GM13977 (cell line): ENCODE results near the gene MAGI1.

Experiments used
- DNase-seq: peaks from one replicate; pipeline ENCODE4 v3.0.0; 2012; ENCODE audit warnings: low spot score
- CTCF ChIP-seq: IDR thresholded peaks from 2 replicates; pipeline ENCODE4 v1.5.1; 2012; ENCODE audit warnings: mild to moderate bottlenecking, control low read depth; ENCODE audit not compliant: insufficient read depth; ENCODE audit errors: extremely low read depth, missing control alignments
- in situ Hi-C: fragments of 300-500 bp; cut with MboI; formaldehyde crosslinking; loops from one replicate; pipeline ENCODE4 v1.12.0; 2022; ENCODE audit warnings: low sequenced_read_pairs, low pct_unique_long_range_greater_than_20kb, mixed read lengths, inconsistent platforms; ENCODE audit not compliant: unreplicated experiment

The MAGI1 gene

DNA sequence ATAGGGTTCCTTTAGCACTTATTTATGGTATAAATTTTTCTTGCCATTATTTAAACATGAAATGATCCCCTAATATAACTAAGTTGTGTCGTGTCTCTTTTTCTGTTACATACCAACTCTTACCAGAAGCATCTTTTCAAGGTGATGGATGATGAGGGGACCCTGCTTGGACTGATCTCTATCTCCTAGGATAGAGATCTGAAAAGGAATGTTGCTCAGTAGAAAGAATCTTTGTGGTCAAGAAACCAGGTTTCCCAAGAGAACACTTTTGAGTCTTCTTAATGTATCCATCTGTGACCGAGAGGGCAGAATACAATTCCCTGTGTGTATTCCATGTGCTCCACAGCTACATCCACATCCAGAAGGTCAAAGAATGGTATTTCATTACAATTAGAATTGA lies 409.7 kb downstream of the MAGI1 start:
- in situ Hi-C loops, result no loop called here

DNA sequence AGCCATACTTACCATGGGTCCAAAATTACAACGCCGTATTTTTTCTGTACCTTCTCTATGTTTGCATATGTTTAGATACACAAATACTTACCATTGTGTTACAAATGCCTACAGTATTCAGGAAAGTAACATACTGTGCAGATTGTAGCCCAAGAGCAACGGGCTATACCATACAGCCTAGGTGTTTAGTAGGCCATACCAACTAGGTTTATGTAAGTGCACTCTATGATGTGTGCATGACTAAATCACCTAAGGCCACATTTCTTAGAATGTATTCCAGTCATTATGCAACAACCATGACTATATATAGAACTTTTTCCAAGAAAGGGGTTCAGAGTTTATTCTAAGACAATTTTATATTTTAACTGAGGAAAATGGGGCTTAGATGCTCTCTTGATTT lies 411.7 kb downstream of the MAGI1 start:
- no peak for DNase-seq
- no peak for TF ChIP-seq CTCF
- in situ Hi-C loops, result no loop called here

More for the DNA sequence above, 409.7 kb downstream of the MAGI1 start:
- no peak for DNase-seq
- no peak for TF ChIP-seq CTCF

- DNase-seq, result no peak
- TF ChIP-seq CTCF, result no peak
- in situ Hi-C loops, result no loop called here
These were observed 413.4 kb downstream of the MAGI1 start for GRCh38 chr3:65625305-65625704.

DNA sequence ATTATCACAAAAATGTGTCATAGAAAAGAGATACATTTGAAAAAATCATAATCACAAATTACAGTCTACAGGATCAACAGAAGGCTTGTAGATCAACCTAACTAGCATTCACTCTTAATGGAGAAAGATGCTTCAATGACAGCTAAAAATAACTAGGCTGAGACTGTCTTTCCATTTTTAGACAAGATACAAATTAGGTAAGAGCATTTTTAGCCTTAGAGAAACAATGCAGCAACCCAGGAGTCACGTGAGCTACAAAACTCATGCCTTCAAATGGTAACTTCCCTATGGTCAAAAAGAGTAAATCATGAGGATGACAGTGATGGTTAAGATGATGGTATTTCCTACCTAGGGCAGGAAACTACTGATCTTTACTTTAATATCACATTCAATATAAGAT lies 415.4 kb downstream of the MAGI1 start:
- in situ Hi-C loops, result no loop called here
- no peak for DNase-seq
- TF ChIP-seq CTCF, result no peak

DNA sequence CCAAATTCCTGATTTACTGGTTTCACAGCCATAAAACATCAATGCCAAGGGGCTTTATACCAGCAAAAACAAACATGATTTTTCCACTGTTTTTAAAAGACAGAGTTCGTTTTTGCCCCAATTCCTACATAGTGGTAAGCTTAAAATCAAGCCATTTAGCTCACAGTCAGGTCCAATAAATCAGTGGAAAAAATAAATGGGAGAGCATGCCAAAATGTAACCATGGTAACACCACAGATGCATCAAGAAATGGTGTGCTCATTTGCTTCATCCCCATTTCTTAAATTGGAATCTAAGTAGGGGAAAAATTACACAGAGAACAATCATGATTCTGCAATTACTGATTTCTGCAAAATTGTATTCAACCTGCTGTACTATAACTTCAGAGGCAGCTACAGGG lies 418.8 kb downstream of the MAGI1 start:
- no peak for DNase-seq
- TF ChIP-seq CTCF, result no peak
- in situ Hi-C loops, result no loop called here

GRCh38 chr3:65619451-65619881 lies 419.3 kb downstream of the MAGI1 start:
- no peak for DNase-seq
- TF ChIP-seq CTCF, result no peak
- in situ Hi-C loops, result no loop called here

GRCh38 chr3:65618599-65618998 lies 420.1 kb downstream of the MAGI1 start:
- TF ChIP-seq CTCF, result no peak
- in situ Hi-C loops, result no loop called here
- DNase-seq, result no peak
